ENCODE results near the gene MRNIP. TPM values are rescaled to one million over a fixed set of nuclear protein-coding genes. Genes with fewer than 3 reads are reported as not detected.

The MRNIP gene
- total RNA-seq, 1 donor from 2014 or later = 13.1 TPM

GRCh38 chr5:179892255-179892654, 33.6 kb upstream of the MRNIP start:
- TF ChIP-seq, protein P1, sequence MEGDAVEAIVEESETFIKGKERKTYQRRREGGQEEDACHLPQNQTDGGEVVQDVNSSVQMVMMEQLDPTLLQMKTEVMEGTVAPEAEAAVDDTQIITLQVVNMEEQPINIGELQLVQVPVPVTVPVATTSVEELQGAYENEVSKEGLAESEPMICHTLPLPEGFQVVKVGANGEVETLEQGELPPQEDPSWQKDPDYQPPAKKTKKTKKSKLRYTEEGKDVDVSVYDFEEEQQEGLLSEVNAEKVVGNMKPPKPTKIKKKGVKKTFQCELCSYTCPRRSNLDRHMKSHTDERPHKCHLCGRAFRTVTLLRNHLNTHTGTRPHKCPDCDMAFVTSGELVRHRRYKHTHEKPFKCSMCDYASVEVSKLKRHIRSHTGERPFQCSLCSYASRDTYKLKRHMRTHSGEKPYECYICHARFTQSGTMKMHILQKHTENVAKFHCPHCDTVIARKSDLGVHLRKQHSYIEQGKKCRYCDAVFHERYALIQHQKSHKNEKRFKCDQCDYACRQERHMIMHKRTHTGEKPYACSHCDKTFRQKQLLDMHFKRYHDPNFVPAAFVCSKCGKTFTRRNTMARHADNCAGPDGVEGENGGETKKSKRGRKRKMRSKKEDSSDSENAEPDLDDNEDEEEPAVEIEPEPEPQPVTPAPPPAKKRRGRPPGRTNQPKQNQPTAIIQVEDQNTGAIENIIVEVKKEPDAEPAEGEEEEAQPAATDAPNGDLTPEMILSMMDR (IDR thresholded peaks at IDR 0.05; ENCODE audit: borderline replicate concordance) = no peak
- H3K4me3 ChIP-seq = no peak overlapping the region
- H3K27ac ChIP-seq (replicated peaks) = no peak overlapping the region
- no peak for DNase-seq
- no peaks in the 10 kb centered on the region for H3K9me3 ChIP-seq (replicated peaks)
- intact Hi-C loops (cut with micrococcal nuclease) = no loop called here
- H3K27me3 ChIP-seq (ENCODE audit: low read depth) = no peaks in the 10 kb centered on the region
- peaks cover 7% of the 10 kb centered on the region for H3K4me1 ChIP-seq
- peaks cover 98% of the 10 kb centered on the region for H3K36me3 ChIP-seq

GRCh38 chr5:179890751-179891682, 32.4 kb upstream of the MRNIP start:
- intact Hi-C loops (cut with micrococcal nuclease) = no loop called here
- DNase-seq = no peak
- Histone ChIP-seq H3K27me3 (ENCODE audit: low read depth) (no peaks in the 10 kb centered on the region), H3K36me3 (peaks cover 97% of the 10 kb centered on the region), H3K4me3 (no peak overlapping the region), H3K27ac (replicated peaks) (no peak overlapping the region), H3K4me1 (peaks cover 18% of the 10 kb centered on the region), H3K9me3 (replicated peaks) (no peaks in the 10 kb centered on the region)
- TF ChIP-seq, protein P1 (IDR thresholded peaks at IDR 0.05; ENCODE audit: borderline replicate concordance) = no peak

GRCh38 chr5:179889885-179890284, 31.3 kb upstream of the MRNIP start:
- DNase-seq = no peak
- TF ChIP-seq, protein P1 (IDR thresholded peaks at IDR 0.05; ENCODE audit: borderline replicate concordance) = no peak
- no peak overlapping the region for H3K27ac ChIP-seq (replicated peaks)

GRCh38 chr5:179887802-179888201, 29.2 kb upstream of the MRNIP start:
- intact Hi-C loops (cut with micrococcal nuclease) = no loop called here

More at GRCh38 chr5:179889885-179890284, 31.3 kb upstream of the MRNIP start:
- H3K4me1 ChIP-seq = peaks cover 22% of the 10 kb centered on the region
- H3K9me3 ChIP-seq (replicated peaks) = no peaks in the 10 kb centered on the region
- no peaks in the 10 kb centered on the region for H3K27me3 ChIP-seq (ENCODE audit: low read depth)
- H3K4me3 ChIP-seq = no peak overlapping the region
- intact Hi-C loops (cut with micrococcal nuclease) = no loop called here
- peaks cover 95% of the 10 kb centered on the region for H3K36me3 ChIP-seq

GRCh38 chr5:179887095-179887494, 28.5 kb upstream of the MRNIP start:
- Histone ChIP-seq H3K4me1 (peaks cover 22% of the 10 kb centered on the region), H3K4me3 (no peak overlapping the region), H3K9me3 (replicated peaks) (peaks cover 20% of the 10 kb centered on the region), H3K27me3 (ENCODE audit: low read depth) (no peaks in the 10 kb centered on the region), H3K27ac (replicated peaks) (peak overlapping the region; percentile 23), H3K36me3 (peaks cover 95% of the 10 kb centered on the region)
- TF ChIP-seq, protein P1 (IDR thresholded peaks at IDR 0.05; ENCODE audit: borderline replicate concordance) = no peak
- no peak for DNase-seq
- intact Hi-C loops (cut with micrococcal nuclease) = no loop called here

More at GRCh38 chr5:179887802-179888201, 29.2 kb upstream of the MRNIP start:
- Histone ChIP-seq H3K4me1 (peaks cover 22% of the 10 kb centered on the region), H3K9me3 (replicated peaks) (peaks cover 13% of the 10 kb centered on the region), H3K36me3 (peaks cover 95% of the 10 kb centered on the region), H3K27me3 (ENCODE audit: low read depth) (no peaks in the 10 kb centered on the region), H3K4me3 (no peak overlapping the region), H3K27ac (replicated peaks) (peak overlapping the region; percentile 23)
- no peak for DNase-seq
- TF ChIP-seq, protein P1 (IDR thresholded peaks at IDR 0.05; ENCODE audit: borderline replicate concordance) = no peak
